Measurements from ENCODE around the gene INSIG2.

DNA sequence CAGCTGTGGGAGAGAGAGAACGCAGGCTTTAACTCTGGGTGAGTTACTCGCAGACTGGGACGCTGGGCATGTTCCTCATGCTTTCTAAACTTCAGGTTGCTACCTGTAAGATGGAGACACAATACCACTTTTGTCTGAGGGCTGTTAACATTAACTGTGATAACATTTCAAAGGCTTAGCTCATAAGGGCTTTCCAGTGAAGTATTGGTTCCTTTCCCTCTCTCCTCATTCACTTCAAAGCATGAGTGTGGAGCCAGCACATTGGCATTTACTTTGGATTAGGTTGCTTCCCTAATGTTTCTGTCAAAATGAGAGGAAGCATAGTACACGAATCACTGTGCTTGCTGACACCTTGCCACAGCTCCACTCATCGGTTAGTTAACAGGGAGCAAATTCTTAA, 30.2 kb downstream of the INSIG2 start:
- no peak for TF ChIP-seq ETV6 (CRISPR knock-in tag; IDR thresholded peaks at IDR 0.05)
- TF ChIP-seq NFYB (CRISPR knock-in tag; conservative IDR thresholded peaks at IDR 0.05; ENCODE audit: low read depth), result no peak

Data from WTC11 (cell line).